ENCODE data around the gene SPINK5.

The SPINK5 gene

DNA sequence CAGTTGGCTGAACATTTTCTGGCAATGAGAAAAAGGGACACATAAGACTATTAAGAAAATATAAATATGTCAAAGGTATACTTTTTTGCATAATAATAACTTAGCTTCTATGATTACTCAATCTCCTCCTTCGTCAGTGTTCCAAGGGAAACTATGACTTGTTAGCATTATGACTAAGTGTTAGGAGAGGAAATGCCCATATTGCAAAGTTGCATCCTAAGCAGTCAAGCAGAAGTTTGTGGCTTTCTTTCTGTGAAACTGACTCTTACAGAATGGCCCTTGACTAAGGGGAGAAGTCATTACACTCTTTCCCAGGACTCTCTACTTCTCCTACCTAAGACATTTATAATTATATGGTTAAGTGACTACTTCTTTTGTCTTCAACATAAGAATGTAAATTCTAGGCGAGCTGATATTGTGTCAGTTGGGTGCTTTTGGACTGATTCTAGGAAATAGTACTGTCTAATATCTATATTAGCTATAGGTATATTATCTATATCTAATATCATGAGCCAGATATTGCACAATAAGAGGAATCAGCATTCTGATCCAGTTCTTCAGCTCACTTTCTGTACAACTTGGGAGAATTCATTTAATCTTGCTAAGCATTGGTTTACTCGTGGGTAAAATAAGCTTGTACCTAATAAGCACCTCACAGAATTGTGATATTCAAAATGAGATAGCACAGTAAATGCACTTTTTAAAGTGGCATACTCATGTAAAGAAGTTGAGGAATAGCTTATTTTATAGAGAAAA, 122.6 kb downstream of the SPINK5 start:
- DNase-seq (ENCODE audit: low spot score), result no peak
